MCF 10A (cell line): ENCODE data around the gene RAX. TPM values are rescaled to one million over a fixed set of nuclear protein-coding genes. Genes with fewer than 3 reads are reported as not detected.

Source experiments
- BruUV-seq: library from RNA; stranded (reverse); fragments of 400-500 nt; replicated peaks from 2 replicates; lab custom pipeline; 2021; lab: Mats Ljungman, UMichigan
- CTCF ChIA-PET: fragments of 300-600 bp; sonication (Branson Sonifier 250); formaldehyde crosslinking; extraction: SDS; loops from one replicate; lab custom pipeline; 2021; ENCODE audit warnings: antibody characterized with exemption, inconsistent platforms; lab: Yijun Ruan, JAX
- POLR2A ChIA-PET: fragments of 300-600, 350-650 bp; sonication (Branson Sonifier 250); formaldehyde crosslinking; extraction: SDS; loops from one replicate; lab custom pipeline; 2020; ENCODE audit warnings: antibody characterized with exemption, inconsistent platforms; lab: Yijun Ruan, JAX
- DNase-seq: peaks from one replicate; pipeline ENCODE4 v3.0.0-alpha.2; 2018; ENCODE audit not compliant: unreplicated experiment
- H3K27ac Mint-ChIP-seq: one replicate; pipeline ENCODE4 v1.8.0; 2022; ENCODE audit warnings: mild to moderate bottlenecking, low read depth, mixed read lengths; ENCODE audit not compliant: unreplicated experiment
- H3K27me3 Mint-ChIP-seq: one replicate; pipeline ENCODE4 v1.8.0; 2022; ENCODE audit warnings: mixed read lengths; ENCODE audit not compliant: insufficient read depth, unreplicated experiment
- H3K36me3 Mint-ChIP-seq: one replicate; pipeline ENCODE4 v1.8.0; 2022; ENCODE audit warnings: mild to moderate bottlenecking, moderate library complexity, mixed read lengths; ENCODE audit not compliant: insufficient read depth, unreplicated experiment
- H3K4me1 Mint-ChIP-seq: one replicate; pipeline ENCODE4 v1.8.0; 2022; ENCODE audit warnings: mixed read lengths; ENCODE audit not compliant: insufficient read depth, unreplicated experiment
- H3K4me3 Mint-ChIP-seq: one replicate; pipeline ENCODE4 v1.8.0; 2022; ENCODE audit warnings: mild to moderate bottlenecking, moderate library complexity, mixed read lengths; ENCODE audit not compliant: unreplicated experiment
- H3K9me3 Mint-ChIP-seq: one replicate; pipeline ENCODE4 v1.8.0; 2022; ENCODE audit warnings: mixed read lengths; ENCODE audit not compliant: unreplicated experiment
- CTCF ChIP-seq: fragments of 200-600 bp; IDR thresholded peaks from one replicate; pipeline ENCODE4 v1.8.0; 2022; ENCODE audit warnings: antibody characterized with exemption, mild to moderate bottlenecking; ENCODE audit not compliant: unreplicated experiment
- intact Hi-C: fragments of 100-400 bp; cut with micrococcal nuclease; formaldehyde crosslinking; loops from 2 replicates; pipeline ENCODE4 v1.14.1; 2022
- total RNA-seq: library from RNA; stranded (reverse); gene quantifications from 2 replicates; pipeline ENCODE4 v1.2.3, GENCODE V29; 2022

The RAX gene
- total RNA-seq, 1 experiment from 2014 or later, result not detected

DNA sequence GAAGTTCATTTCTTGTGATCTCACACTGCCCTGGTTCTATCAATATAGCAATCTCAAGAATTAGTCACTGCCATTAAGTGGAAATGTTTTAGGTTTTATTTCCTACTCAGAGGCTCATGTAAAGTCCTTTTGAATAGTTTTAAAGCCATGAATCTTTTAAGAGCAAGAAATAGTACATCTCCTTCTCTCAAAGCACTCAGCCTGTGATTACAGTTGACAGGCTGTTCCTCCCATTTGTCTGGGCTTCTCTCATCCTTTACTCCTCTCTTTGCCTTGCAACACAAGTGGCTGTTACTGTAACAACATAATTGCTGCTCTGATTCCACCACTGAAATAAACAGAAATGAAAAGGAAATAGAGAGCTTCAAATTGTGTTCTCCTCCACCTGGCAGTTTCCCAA lies 34.9 kb downstream of the RAX start:
- peaks cover 42% of the 10 kb centered on the region for H3K27me3 Mint-ChIP-seq
- POLR2A ChIA-PET, result no interaction called here
- H3K36me3 Mint-ChIP-seq, result no peaks in the 10 kb centered on the region

GRCh38 chr18:59233017-59233410 lies 40.2 kb downstream of the RAX start:
- H3K4me3 Mint-ChIP-seq, result no peak overlapping the region
- H3K36me3 Mint-ChIP-seq, result no peaks in the 10 kb centered on the region
- H3K27ac Mint-ChIP-seq, result no peak overlapping the region
- no peaks in the 10 kb centered on the region for H3K9me3 Mint-ChIP-seq
- ChIA-PET POLR2A (no interaction called here), CTCF (no interaction called here)
- peaks cover 53% of the 10 kb centered on the region for H3K27me3 Mint-ChIP-seq
- H3K4me1 Mint-ChIP-seq, result no peaks in the 10 kb centered on the region
- TF ChIP-seq CTCF, result no peak
- intact Hi-C loops, result no loop called here
- DNase-seq, result no peak
- no TSS peak for BruUV-seq

More for the DNA sequence above, 34.9 kb downstream of the RAX start:
- Mint-ChIP-seq H3K4me3 (no peak overlapping the region), H3K27ac (no peak overlapping the region), H3K9me3 (no peaks in the 10 kb centered on the region), H3K4me1 (no peaks in the 10 kb centered on the region)
- no peak for TF ChIP-seq CTCF
- intact Hi-C loops, result no loop called here
- no peak for DNase-seq
- CTCF ChIA-PET, result interaction anchor here (0.6 to 1.4 kb wide), 7 partner anchors 11 to 712 kb away, joined by 3 to 8 read pairs (median 3); no protein-coding TSS in a partner anchor
- BruUV-seq, result no TSS peak

DNA sequence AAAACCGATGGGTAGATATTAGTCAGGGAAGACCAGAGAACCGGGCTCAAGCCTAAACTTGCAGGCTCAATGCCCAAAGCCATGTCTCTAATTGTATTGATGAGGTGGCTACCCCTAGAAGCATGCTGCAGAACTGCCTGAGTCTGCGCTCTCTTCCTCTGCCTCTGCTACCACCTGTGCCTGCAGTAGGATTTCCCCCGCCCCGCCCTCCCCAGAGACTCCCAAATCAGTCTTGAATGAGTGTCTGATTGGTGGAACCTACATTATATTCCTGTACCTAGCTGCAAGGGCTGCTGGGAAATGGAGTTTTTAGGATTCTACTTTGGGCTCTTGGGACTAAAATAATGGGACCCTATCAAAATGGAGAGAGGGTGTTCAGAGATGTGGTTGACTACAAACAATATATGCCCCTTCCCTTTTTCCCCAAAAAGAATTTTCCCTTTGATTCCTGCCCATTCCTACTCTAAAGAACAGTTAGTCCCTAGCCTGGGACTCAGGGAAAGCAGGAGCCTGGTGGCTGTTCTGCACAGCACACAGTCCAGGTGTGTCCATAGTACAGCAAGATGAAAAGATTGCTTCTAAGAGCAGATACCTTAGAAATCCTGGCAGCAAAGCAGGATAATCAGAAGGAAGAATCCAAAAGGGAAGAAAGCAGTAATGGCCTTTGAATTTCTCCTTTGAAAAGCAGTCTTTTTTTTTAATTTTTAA lies 40.8 kb downstream of the RAX start:
- ChIA-PET CTCF (interaction anchor here (1.0 to 1.1 kb wide), 2 partner anchors 17 to 468 kb away, joined by 4 to 6 read pairs; no protein-coding TSS in a partner anchor), POLR2A (no interaction called here)
- Mint-ChIP-seq H3K27me3 (peaks cover 53% of the 10 kb centered on the region), H3K9me3 (no peaks in the 10 kb centered on the region), H3K4me1 (no peaks in the 10 kb centered on the region), H3K36me3 (no peaks in the 10 kb centered on the region), H3K4me3 (no peak overlapping the region), H3K27ac (no peak overlapping the region)
- no peak for DNase-seq
- TF ChIP-seq CTCF, result no peak
- intact Hi-C loops, result no loop called here
- BruUV-seq, result no TSS peak

DNA sequence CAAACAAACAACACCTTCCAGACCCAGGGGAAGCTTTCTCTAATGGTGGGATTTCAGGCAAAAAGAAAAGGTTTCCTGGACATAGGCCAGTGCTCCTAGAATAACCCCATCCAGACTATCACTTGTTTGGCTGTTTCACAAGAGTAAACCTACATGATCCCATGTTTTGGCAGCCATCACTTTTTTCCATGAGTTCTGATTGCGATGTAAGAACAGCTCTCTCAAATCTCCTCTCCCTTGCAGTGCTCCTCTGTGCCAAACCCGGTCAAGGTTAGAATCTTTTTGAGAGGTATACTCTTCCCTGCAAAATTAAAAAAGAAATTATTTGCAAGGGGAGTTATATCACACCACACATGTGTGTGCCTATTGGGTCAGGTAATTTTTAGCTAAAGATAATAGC lies 41.4 kb downstream of the RAX start:
- DNase-seq, result no peak
- BruUV-seq, result no TSS peak
- Mint-ChIP-seq H3K4me1 (no peaks in the 10 kb centered on the region), H3K27ac (no peak overlapping the region), H3K36me3 (no peaks in the 10 kb centered on the region), H3K4me3 (no peak overlapping the region), H3K9me3 (no peaks in the 10 kb centered on the region), H3K27me3 (peaks cover 54% of the 10 kb centered on the region)
- ChIA-PET POLR2A (no interaction called here), CTCF (interaction anchor here (1.0 to 2.2 kb wide), 3 partner anchors 18 to 468 kb away, joined by 4 to 13 read pairs (median 6); no protein-coding TSS in a partner anchor)
- intact Hi-C loops, result no loop called here
- no peak for TF ChIP-seq CTCF
